Measurements from ENCODE around the gene KLHL29. TPM values are rescaled to one million over a fixed set of nuclear protein-coding genes. Genes with fewer than 3 reads are reported as not detected.

The KLHL29 gene
- total RNA-seq, 5 donors from 2014 or later (not counting 1 experiment from before 2014, with no cell fraction given): 1.8 to 6.6 (median 2.5) TPM

GRCh38 chr2:23697256-23698075 is 312.5 kb downstream of the KLHL29 start:
- Histone ChIP-seq H3K27ac (ENCODE audit: low read length) (no peak overlapping the region), H3K4me3 (ENCODE audit: control insufficient read depth in 1 of 2, extremely low read depth in 1 of 2, low read length in 1 of 2) (no peak overlapping the region), H3K36me3 (ENCODE audit: control insufficient read depth in 2 of 2, extremely low read depth in 1 of 2, insufficient read depth in 1 of 2, low read length in 1 of 2) (peaks cover 0 to 2% of the 10 kb centered on the region in 2 donors), H3K9me3 (no peaks in the 10 kb centered on the region), H3K4me1 (ENCODE audit: control insufficient read depth in 1 of 2, extremely low read depth in 1 of 2, insufficient read depth in 2 of 2, low read length in 2 of 2) (no peaks in the 10 kb centered on the region), H3K27me3 (replicated peaks in 1 of 2; ENCODE audit: control insufficient read depth in 2 of 2, extremely low read depth in 1 of 2, insufficient read depth in 2 of 2, low read length in 1 of 2) (no peaks in the 10 kb centered on the region)
- Mint-ChIP-seq H3K9me3 (no peaks in the 10 kb centered on the region), H3K27me3 (no peaks in the 10 kb centered on the region), H3K4me1 (peaks cover 0 to 19% (median 0%) of the 10 kb centered on the region in 3 donors), H3K4me3 (no peak overlapping the region), H3K27ac (no peak overlapping the region), H3K36me3 (peaks cover 26% of the 10 kb centered on the region)
- WGBS (ENCODE audit: insufficient coverage): 89% methylated on average over 5 of the region's 12 CpGs
- ChIA-PET CTCF (no interaction called here), POLR2A (no interaction called here)
- ATAC-seq (replicated peaks in 1 of 4) (no peak), DNase-seq (no peak)

- ChIA-PET POLR2A (no interaction called here), CTCF (no interaction called here)
- H3K36me3 Mint-ChIP-seq: peaks cover 28% of the 10 kb centered on the region
- 90% methylated on average over 2 of the region's 6 CpGs for WGBS (ENCODE audit: insufficient coverage)
- H3K27me3 Mint-ChIP-seq: no peaks in the 10 kb centered on the region
- Histone ChIP-seq H3K4me1 (ENCODE audit: control insufficient read depth in 1 of 2, extremely low read depth in 1 of 2, insufficient read depth in 2 of 2, low read length in 2 of 2) (no peaks in the 10 kb centered on the region), H3K27ac (ENCODE audit: low read length) (no peak overlapping the region), H3K36me3 (ENCODE audit: control insufficient read depth in 2 of 2, extremely low read depth in 1 of 2, insufficient read depth in 1 of 2, low read length in 1 of 2) (peaks cover 0 to 2% of the 10 kb centered on the region in 2 donors), H3K9me3 (no peaks in the 10 kb centered on the region), H3K27me3 (replicated peaks in 1 of 2; ENCODE audit: control insufficient read depth in 2 of 2, extremely low read depth in 1 of 2, insufficient read depth in 2 of 2, low read length in 1 of 2) (no peaks in the 10 kb centered on the region), H3K4me3 (ENCODE audit: control insufficient read depth in 1 of 2, extremely low read depth in 1 of 2, low read length in 1 of 2) (no peak overlapping the region)
- H3K4me1 Mint-ChIP-seq: peaks cover 0 to 19% (median 0%) of the 10 kb centered on the region in 3 donors
- H3K4me3 Mint-ChIP-seq: no peak overlapping the region
- no peak for ATAC-seq (replicated peaks in 1 of 4)
- no peaks in the 10 kb centered on the region for H3K9me3 Mint-ChIP-seq
- H3K27ac Mint-ChIP-seq: no peak overlapping the region
- DNase-seq: no peak
Measured at GRCh38 chr2:23698116-23698693, 313.2 kb downstream of the KLHL29 start.

GRCh38 chr2:23698721-23699579 is 314.0 kb downstream of the KLHL29 start:
- Mint-ChIP-seq H3K27ac (no peak overlapping the region), H3K9me3 (no peaks in the 10 kb centered on the region), H3K36me3 (peaks cover 28% of the 10 kb centered on the region), H3K4me1 (peaks cover 0 to 19% (median 0%) of the 10 kb centered on the region in 3 donors), H3K27me3 (no peaks in the 10 kb centered on the region), H3K4me3 (no peak overlapping the region)
- WGBS (ENCODE audit: insufficient coverage): 92% methylated on average over 16 of the region's 17 CpGs
- Histone ChIP-seq H3K9me3 (no peaks in the 10 kb centered on the region), H3K27me3 (replicated peaks in 1 of 2; ENCODE audit: control insufficient read depth in 2 of 2, extremely low read depth in 1 of 2, insufficient read depth in 2 of 2, low read length in 1 of 2) (no peaks in the 10 kb centered on the region), H3K4me3 (ENCODE audit: control insufficient read depth in 1 of 2, extremely low read depth in 1 of 2, low read length in 1 of 2) (no peak overlapping the region), H3K27ac (ENCODE audit: low read length) (no peak overlapping the region), H3K36me3 (ENCODE audit: control insufficient read depth in 2 of 2, extremely low read depth in 1 of 2, insufficient read depth in 1 of 2, low read length in 1 of 2) (peaks cover 0 to 3% of the 10 kb centered on the region in 2 donors), H3K4me1 (ENCODE audit: control insufficient read depth in 1 of 2, extremely low read depth in 1 of 2, insufficient read depth in 2 of 2, low read length in 2 of 2) (no peaks in the 10 kb centered on the region)
- CTCF ChIA-PET: no interaction called here
- DNase-seq (no peak), ATAC-seq (replicated peaks in 1 of 4) (no peak)
- POLR2A ChIA-PET: interaction anchor here in 1 of 2 donors (0.6 kb wide), 1 partner anchor 23 kb away, joined by 4 read pairs; no protein-coding TSS in a partner anchor

- no peak overlapping the region for H3K4me3 Mint-ChIP-seq
- H3K36me3 Mint-ChIP-seq: peaks cover 22% of the 10 kb centered on the region
- H3K27ac Mint-ChIP-seq: no peak overlapping the region
- CTCF ChIA-PET: no interaction called here
- Histone ChIP-seq H3K9me3 (no peaks in the 10 kb centered on the region), H3K36me3 (ENCODE audit: control insufficient read depth in 2 of 2, extremely low read depth in 1 of 2, insufficient read depth in 1 of 2, low read length in 1 of 2) (peaks cover 0 to 7% of the 10 kb centered on the region in 2 donors), H3K27ac (ENCODE audit: low read length) (no peak overlapping the region), H3K4me3 (ENCODE audit: control insufficient read depth in 1 of 2, extremely low read depth in 1 of 2, low read length in 1 of 2) (no peak overlapping the region), H3K4me1 (ENCODE audit: control insufficient read depth in 1 of 2, extremely low read depth in 1 of 2, insufficient read depth in 2 of 2, low read length in 2 of 2) (no peaks in the 10 kb centered on the region), H3K27me3 (replicated peaks in 1 of 2; ENCODE audit: control insufficient read depth in 2 of 2, extremely low read depth in 1 of 2, insufficient read depth in 2 of 2, low read length in 1 of 2) (no peaks in the 10 kb centered on the region)
- H3K9me3 Mint-ChIP-seq: no peaks in the 10 kb centered on the region
- ATAC-seq (replicated peaks in 1 of 4): no peak
- POLR2A ChIA-PET: interaction anchor here in 1 of 2 donors (0.6 kb wide), 1 partner anchor 23 kb away, joined by 4 read pairs; no protein-coding TSS in a partner anchor
- H3K4me1 Mint-ChIP-seq: peaks cover 0 to 16% (median 0%) of the 10 kb centered on the region in 3 donors
- DNase-seq: no peak
- WGBS (ENCODE audit: insufficient coverage): 85% methylated on average over 4 of the region's 5 CpGs
- H3K27me3 Mint-ChIP-seq: no peaks in the 10 kb centered on the region
Measured at GRCh38 chr2:23699580-23699925, 314.6 kb downstream of the KLHL29 start.

GRCh38 chr2:23700627-23701026 is 315.6 kb downstream of the KLHL29 start:
- no peak for DNase-seq
- Histone ChIP-seq H3K27me3 (replicated peaks in 1 of 2; ENCODE audit: control insufficient read depth in 2 of 2, extremely low read depth in 1 of 2, insufficient read depth in 2 of 2, low read length in 1 of 2) (no peaks in the 10 kb centered on the region), H3K9me3 (no peaks in the 10 kb centered on the region), H3K4me3 (ENCODE audit: control insufficient read depth in 1 of 2, extremely low read depth in 1 of 2, low read length in 1 of 2) (no peak overlapping the region), H3K27ac (ENCODE audit: low read length) (no peak overlapping the region), H3K36me3 (ENCODE audit: control insufficient read depth in 2 of 2, extremely low read depth in 1 of 2, insufficient read depth in 1 of 2, low read length in 1 of 2) (peaks cover 2 to 7% of the 10 kb centered on the region in 2 donors), H3K4me1 (ENCODE audit: control insufficient read depth in 1 of 2, extremely low read depth in 1 of 2, insufficient read depth in 2 of 2, low read length in 2 of 2) (no peaks in the 10 kb centered on the region)
- Mint-ChIP-seq H3K9me3 (no peaks in the 10 kb centered on the region), H3K27me3 (no peaks in the 10 kb centered on the region), H3K27ac (no peak overlapping the region), H3K4me3 (no peak overlapping the region), H3K4me1 (peaks cover 0 to 13% (median 0%) of the 10 kb centered on the region in 3 donors), H3K36me3 (peaks cover 25% of the 10 kb centered on the region)
- CTCF ChIA-PET: no interaction called here
- 92% methylated on average over 5 of the region's 5 CpGs for WGBS (ENCODE audit: insufficient coverage)
- POLR2A ChIA-PET: no interaction called here
- no peak for ATAC-seq (replicated peaks in 1 of 4)

- Histone ChIP-seq H3K27ac (ENCODE audit: low read length) (no peak overlapping the region), H3K4me3 (ENCODE audit: control insufficient read depth in 1 of 2, extremely low read depth in 1 of 2, low read length in 1 of 2) (no peak overlapping the region), H3K4me1 (ENCODE audit: control insufficient read depth in 1 of 2, extremely low read depth in 1 of 2, insufficient read depth in 2 of 2, low read length in 2 of 2) (no peaks in the 10 kb centered on the region), H3K27me3 (replicated peaks in 1 of 2; ENCODE audit: control insufficient read depth in 2 of 2, extremely low read depth in 1 of 2, insufficient read depth in 2 of 2, low read length in 1 of 2) (no peaks in the 10 kb centered on the region), H3K9me3 (no peaks in the 10 kb centered on the region), H3K36me3 (ENCODE audit: control insufficient read depth in 2 of 2, extremely low read depth in 1 of 2, insufficient read depth in 1 of 2, low read length in 1 of 2) (peaks cover 12 to 16% of the 10 kb centered on the region in 2 donors)
- ChIA-PET POLR2A (no interaction called here), CTCF (no interaction called here)
- no peak for DNase-seq
- Mint-ChIP-seq H3K27ac (no peak overlapping the region), H3K4me3 (no peak overlapping the region), H3K36me3 (peaks cover 44% of the 10 kb centered on the region), H3K9me3 (no peaks in the 10 kb centered on the region), H3K4me1 (peaks cover 0 to 13% (median 0%) of the 10 kb centered on the region in 3 donors), H3K27me3 (no peaks in the 10 kb centered on the region)
- 96% methylated on average over 15 of the region's 17 CpGs for WGBS (ENCODE audit: insufficient coverage)
- no peak for ATAC-seq (replicated peaks in 1 of 4)
Measured at GRCh38 chr2:23703037-23703582, 318.1 kb downstream of the KLHL29 start.
